ENCODE data around the gene ICAM3. TPM values are rescaled to one million over a fixed set of nuclear protein-coding genes. Genes with fewer than 3 reads are reported as not detected.

The ICAM3 gene
- total and polyA plus RNA-seq, 10 of the 15 experiments (the other 5 are each of a cell fraction or from before 2014, with no cell fraction given), result 5.5 to 152 (median 90.7) TPM

GRCh38 chr19:10284065-10284959 is 55.1 kb downstream of the ICAM3 start:
- Histone ChIP-seq H3K9me3 (replicated peaks; ENCODE audit: control insufficient read depth, insufficient read depth, low read length) (no peaks in the 10 kb centered on the region), H3K9ac (ENCODE audit: control insufficient read depth, insufficient read depth, low read length) (no peak overlapping the region), H3K36me3 (ENCODE audit: control insufficient read depth in 2 of 2, insufficient read depth in 2 of 2, low read length in 1 of 2) (peaks cover 30 to 35% of the 10 kb centered on the region in 2 experiments; a peak in 3 of 4 replicates), H3K4me3 (no peak overlapping the region), H3K79me2 (ENCODE audit: control insufficient read depth, insufficient read depth, low read length) (peaks cover 11% of the 10 kb centered on the region), H3K27ac (ENCODE audit: control insufficient read depth, insufficient read depth) (no peak overlapping the region), H2AFZ (ENCODE audit: control insufficient read depth, low read depth, low read length) (no peak overlapping the region), H4K20me1 (ENCODE audit: control insufficient read depth, insufficient read depth) (peaks cover 13% of the 10 kb centered on the region; the same call in 1 of the 2 replicates), H3K4me2 (ENCODE audit: control insufficient read depth, insufficient read depth) (no peak overlapping the region), H3K4me1 (ENCODE audit: control insufficient read depth, insufficient read depth, low read length) (peaks cover 49% of the 10 kb centered on the region), H3K27me3 (replicated peaks in 1 of 2; ENCODE audit: control insufficient read depth in 2 of 2, insufficient read depth in 2 of 2, low read length in 1 of 2) (no peaks in the 10 kb centered on the region)
- in situ Hi-C loops (cut with MboI), result no loop called here
- SMC1A ChIA-PET (ENCODE audit: uncharacterized antibody, unreplicated experiment), result interaction anchor here (0.7 to 0.9 kb wide), 2 partner anchors 13 to 14 kb away, joined by 3 to 4 read pairs; partner anchors contain the start of gene ICAM1
- RAD21 ChIA-PET (ENCODE audit: unreplicated experiment), result interaction anchor here (0.7 kb wide), 1 partner anchor 96 kb away, joined by 3 read pairs; the partner anchor contains the start of gene TYK2
- FAIRE-seq (no peak), DNase-seq (ENCODE audit: low read depth, low spot score) (no peak), ATAC-seq (no peak)
- POLR2A ChIA-PET, result no interaction called here
- 90% methylated on average over 34 of the region's 34 CpGs for WGBS (ENCODE audit: insufficient coverage, insufficient replicate concordance, low lambda C conversion rate, missing lambda C conversion rate)
- CTCF ChIA-PET, result interaction anchor here (5.9 kb wide), 1 partner anchor 14 kb away, joined by 58 read pairs; the partner anchor contains the start of gene ICAM1
- BruUV-seq (replicated peaks), result no TSS peak
- intact Hi-C loops (cut with micrococcal nuclease; ENCODE audit: unreplicated experiment), result no loop called here
- no peak for TF ChIP-seq JUND (IDR thresholded peaks at IDR 0.05; ENCODE audit: low read depth, low read length)
- TF ChIP-seq SPI1 (IDR thresholded peaks at IDR 0.05; ENCODE audit: borderline replicate concordance, insufficient read depth, low read depth, low read length), result no peak
- TF ChIP-seq CHD1 (IDR thresholded peaks at IDR 0.05; ENCODE audit: low read depth, low read length), result no peak
- no peak for TF ChIP-seq MAX (IDR thresholded peaks at IDR 0.05; ENCODE audit: low read depth, low read length)
- TF ChIP-seq ZNF24 (IDR thresholded peaks at IDR 0.05), result no peak
- TF ChIP-seq RELB (IDR thresholded peaks at IDR 0.05; ENCODE audit: low read depth), result no peak
- 0 out of 2 replicates have a peak, but pooled peaks have one; percentile 42 for TF ChIP-seq POLR2AphosphoS5 (IDR thresholded peaks at IDR 0.05; ENCODE audit: low read length)

Small RNA genes lying within 50 kb of the gene (small RNA-seq; reads per million reads assigned to genes)
- gene AC011511.1 (not detected), gene AC011511.4 (not detected)

Other genes starting within 250 kb of the ICAM3 start
Only the 7 nearest of the 22 such genes appear.
- 2.4 and 3.0 TPM in 2 replicates for gene ICAM4, start 52.7 kb downstream of the ICAM3 start, total RNA-seq (2014; rRNA removed)
- 1.2 and 1.3 TPM in 2 replicates for gene ICAM4, start 52.7 kb downstream of the ICAM3 start, total RNA-seq (2014; rRNA removed; fragmentation: Illumina TruSeq; extraction: Trizol)
- gene ICAM4, start 52.7 kb downstream of the ICAM3 start, total RNA-seq (2021), result 2.1 and 2.6 TPM in 2 replicates
- 0.20 and 0.31 TPM in 2 replicates for gene ICAM4, start 52.7 kb downstream of the ICAM3 start, polyA plus RNA-seq (2011; rRNA removed)
- 0.29 and 0.63 TPM in 2 replicates for gene ICAM4, start 52.7 kb downstream of the ICAM3 start, polyA plus RNA-seq (2014; fragmentation: Illumina TruSeq; extraction: Trizol)
- under 1 TPM; 0.69 to 0.72 TPM for gene ICAM4, start 52.7 kb downstream of the ICAM3 start, polyA plus RNA-seq (2014; fragmentation: Nextera tagmentation; extraction: Ambion mirVana)
- gene ICAM4, start 52.7 kb downstream of the ICAM3 start, polyA plus RNA-seq (2014; rRNA removed), result 3.0 and 3.4 TPM in 2 replicates
- gene ICAM4, start 52.7 kb downstream of the ICAM3 start, polyA plus RNA-seq (2016; fragmentation: Nextera tagmentation; extraction: Ambion mirVana), result 1 to 10 TPM; 4.1 to 5.1 TPM
- gene ICAM5, start 49.7 kb downstream of the ICAM3 start, total RNA-seq (2014; rRNA removed), result 0.76 and 1.3 TPM in 2 replicates
- gene ICAM5, start 49.7 kb downstream of the ICAM3 start, total RNA-seq (2014; rRNA removed; fragmentation: Illumina TruSeq; extraction: Trizol), result 0.36 and 0.55 TPM in 2 replicates
- 3.0 and 4.6 TPM in 2 replicates for gene ICAM5, start 49.7 kb downstream of the ICAM3 start, total RNA-seq (2021)
- 1.4 and 3.5 TPM in 2 replicates for gene ICAM5, start 49.7 kb downstream of the ICAM3 start, polyA plus RNA-seq (2011; rRNA removed)
- 0.48 TPM in 1 of 2 replicates, not detected in the other for gene ICAM5, start 49.7 kb downstream of the ICAM3 start, polyA plus RNA-seq (2014; fragmentation: Illumina TruSeq; extraction: Trizol)
- not detected for gene ICAM5, start 49.7 kb downstream of the ICAM3 start, polyA plus RNA-seq (2014; fragmentation: Nextera tagmentation; extraction: Ambion mirVana)
- gene ICAM5, start 49.7 kb downstream of the ICAM3 start, polyA plus RNA-seq (2014; rRNA removed), result 3.2 and 4.6 TPM in 2 replicates
- gene ICAM5, start 49.7 kb downstream of the ICAM3 start, polyA plus RNA-seq (2016; fragmentation: Nextera tagmentation; extraction: Ambion mirVana), result under 1 TPM; 0.14 to 0.59 TPM
- 1.3 and 1.7 TPM in 2 replicates for gene ZGLP1, start 29.8 kb downstream of the ICAM3 start, total RNA-seq (2014; rRNA removed)
- gene ZGLP1, start 29.8 kb downstream of the ICAM3 start, total RNA-seq (2014; rRNA removed; fragmentation: Illumina TruSeq; extraction: Trizol), result 0.67 and 0.78 TPM in 2 replicates
- 2.5 and 4.1 TPM in 2 replicates for gene ZGLP1, start 29.8 kb downstream of the ICAM3 start, total RNA-seq (2021)
- gene ZGLP1, start 29.8 kb downstream of the ICAM3 start, polyA plus RNA-seq (2011; rRNA removed), result 0.49 and 0.94 TPM in 2 replicates
- 0.19 and 0.98 TPM in 2 replicates for gene ZGLP1, start 29.8 kb downstream of the ICAM3 start, polyA plus RNA-seq (2014; fragmentation: Illumina TruSeq; extraction: Trizol)
- under 1 TPM; 0.29 to 0.48 TPM for gene ZGLP1, start 29.8 kb downstream of the ICAM3 start, polyA plus RNA-seq (2014; fragmentation: Nextera tagmentation; extraction: Ambion mirVana)
- gene ZGLP1, start 29.8 kb downstream of the ICAM3 start, polyA plus RNA-seq (2014; rRNA removed), result 4.6 and 5.6 TPM in 2 replicates
- gene ZGLP1, start 29.8 kb downstream of the ICAM3 start, polyA plus RNA-seq (2016; fragmentation: Nextera tagmentation; extraction: Ambion mirVana), result 1 to 10 TPM; 1.8 to 2.0 TPM
- gene FDX2, start 23.6 kb downstream of the ICAM3 start, total RNA-seq (2014; rRNA removed), result 19.5 and 29.0 TPM in 2 replicates
- gene FDX2, start 23.6 kb downstream of the ICAM3 start, total RNA-seq (2014; rRNA removed; fragmentation: Illumina TruSeq; extraction: Trizol), result 15.0 and 16.2 TPM in 2 replicates
- 22.4 and 24.6 TPM in 2 replicates for gene FDX2, start 23.6 kb downstream of the ICAM3 start, total RNA-seq (2021)
- 5.0 and 12.4 TPM in 2 replicates for gene FDX2, start 23.6 kb downstream of the ICAM3 start, polyA plus RNA-seq (2011; rRNA removed)
- gene FDX2, start 23.6 kb downstream of the ICAM3 start, polyA plus RNA-seq (2014; fragmentation: Illumina TruSeq; extraction: Trizol), result 5.9 and 24.9 TPM in 2 replicates
- gene FDX2, start 23.6 kb downstream of the ICAM3 start, polyA plus RNA-seq (2014; fragmentation: Nextera tagmentation; extraction: Ambion mirVana), result 1 to 10 TPM; 1.4 to 4.1 TPM
- gene FDX2, start 23.6 kb downstream of the ICAM3 start, polyA plus RNA-seq (2014; rRNA removed), result 31.7 TPM in 2 replicates
- gene FDX2, start 23.6 kb downstream of the ICAM3 start, polyA plus RNA-seq (2016; fragmentation: Nextera tagmentation; extraction: Ambion mirVana), result 10 to 100 TPM; 34.4 to 50.4 TPM
- 16.1 and 24.5 TPM in 2 replicates for gene RAVER1, start 6.1 kb downstream of the ICAM3 start, total RNA-seq (2014; rRNA removed)
- gene RAVER1, start 6.1 kb downstream of the ICAM3 start, total RNA-seq (2014; rRNA removed; fragmentation: Illumina TruSeq; extraction: Trizol), result 3.3 and 5.1 TPM in 2 replicates
- 83.5 and 87.0 TPM in 2 replicates for gene RAVER1, start 6.1 kb downstream of the ICAM3 start, total RNA-seq (2021)
- gene RAVER1, start 6.1 kb downstream of the ICAM3 start, polyA plus RNA-seq (2011; rRNA removed), result 0.91 and 1.5 TPM in 2 replicates
- gene RAVER1, start 6.1 kb downstream of the ICAM3 start, polyA plus RNA-seq (2014; fragmentation: Illumina TruSeq; extraction: Trizol), result 1.0 and 4.8 TPM in 2 replicates
- gene RAVER1, start 6.1 kb downstream of the ICAM3 start, polyA plus RNA-seq (2014; fragmentation: Nextera tagmentation; extraction: Ambion mirVana), result under 1 TPM; 0.03 to 0.05 TPM
- 19.2 and 33.9 TPM in 2 replicates for gene RAVER1, start 6.1 kb downstream of the ICAM3 start, polyA plus RNA-seq (2014; rRNA removed)
- gene RAVER1, start 6.1 kb downstream of the ICAM3 start, polyA plus RNA-seq (2016; fragmentation: Nextera tagmentation; extraction: Ambion mirVana), result 10 to 100 TPM; 54.7 to 71.6 TPM
- 235 and 304 TPM in 2 replicates for gene TYK2, start 40.9 kb upstream of the ICAM3 start, total RNA-seq (2014; rRNA removed)
- gene TYK2, start 40.9 kb upstream of the ICAM3 start, total RNA-seq (2014; rRNA removed; fragmentation: Illumina TruSeq; extraction: Trizol), result 145 and 164 TPM in 2 replicates
- gene TYK2, start 40.9 kb upstream of the ICAM3 start, total RNA-seq (2021), result 267 and 297 TPM in 2 replicates
- 62.0 and 127 TPM in 2 replicates for gene TYK2, start 40.9 kb upstream of the ICAM3 start, polyA plus RNA-seq (2011; rRNA removed)
- gene TYK2, start 40.9 kb upstream of the ICAM3 start, polyA plus RNA-seq (2014; fragmentation: Illumina TruSeq; extraction: Trizol), result 80.2 and 185 TPM in 2 replicates
- gene TYK2, start 40.9 kb upstream of the ICAM3 start, polyA plus RNA-seq (2014; fragmentation: Nextera tagmentation; extraction: Ambion mirVana), result 10 to 100 TPM; 36.4 to 66.9 TPM
- 364 and 387 TPM in 2 replicates for gene TYK2, start 40.9 kb upstream of the ICAM3 start, polyA plus RNA-seq (2014; rRNA removed)
- 100 to 1,000 TPM; 172 to 186 TPM for gene TYK2, start 40.9 kb upstream of the ICAM3 start, polyA plus RNA-seq (2016; fragmentation: Nextera tagmentation; extraction: Ambion mirVana)
- 179 and 197 TPM in 2 replicates for gene CDC37, start 63.9 kb upstream of the ICAM3 start, total RNA-seq (2014; rRNA removed)
- 110 and 117 TPM in 2 replicates for gene CDC37, start 63.9 kb upstream of the ICAM3 start, total RNA-seq (2014; rRNA removed; fragmentation: Illumina TruSeq; extraction: Trizol)
- 144 and 155 TPM in 2 replicates for gene CDC37, start 63.9 kb upstream of the ICAM3 start, total RNA-seq (2021)
- 140 and 200 TPM in 2 replicates for gene CDC37, start 63.9 kb upstream of the ICAM3 start, polyA plus RNA-seq (2011; rRNA removed)
- gene CDC37, start 63.9 kb upstream of the ICAM3 start, polyA plus RNA-seq (2014; fragmentation: Illumina TruSeq; extraction: Trizol), result 50.7 and 105 TPM in 2 replicates
- 1 to 10 TPM; 4.7 to 8.8 TPM for gene CDC37, start 63.9 kb upstream of the ICAM3 start, polyA plus RNA-seq (2014; fragmentation: Nextera tagmentation; extraction: Ambion mirVana)
- 265 and 297 TPM in 2 replicates for gene CDC37, start 63.9 kb upstream of the ICAM3 start, polyA plus RNA-seq (2014; rRNA removed)
- 100 to 1,000 TPM; 255 to 262 TPM for gene CDC37, start 63.9 kb upstream of the ICAM3 start, polyA plus RNA-seq (2016; fragmentation: Nextera tagmentation; extraction: Ambion mirVana)